NT2/D1 (cell line): ENCODE data around the gene LYST.

Source experiments
- DNase-seq: peaks from one replicate; pipeline ENCODE4 v3.0.0-alpha.2; 2011; ENCODE audit warnings: low read depth, low spot score
- H3K27me3 ChIP-seq: 2 replicates; pipeline ENCODE4 v1.6.0; 2011; ENCODE audit warnings: mild to moderate bottlenecking; ENCODE audit not compliant: insufficient read length, insufficient read depth
- H3K36me3 ChIP-seq: 2 replicates; pipeline ENCODE4 v1.6.1; 2011; ENCODE audit warnings: mild to moderate bottlenecking, low read length, mixed read lengths; ENCODE audit not compliant: insufficient read depth, insufficient read length
- H3K4me1 ChIP-seq: 2 replicates; pipeline ENCODE4 v1.5.1; 2011; ENCODE audit not compliant: insufficient read depth, insufficient read length
- H3K4me3 ChIP-seq: 2 replicates; pipeline ENCODE4 v1.5.1; 2011; ENCODE audit warnings: low read depth; ENCODE audit not compliant: insufficient read length
- H3K9ac ChIP-seq: 2 replicates; pipeline ENCODE4 v1.6.0; 2011; ENCODE audit warnings: low read depth; ENCODE audit not compliant: insufficient read length
- H3K9me3 ChIP-seq: 2 replicates; pipeline ENCODE4 v1.5.1; 2011; ENCODE audit warnings: mild to moderate bottlenecking, low read length; ENCODE audit not compliant: insufficient read depth
- SUZ12 ChIP-seq: IDR thresholded peaks from 2 replicates; pipeline ENCODE4 v1.6.1; 2011; ENCODE audit not compliant: insufficient read length, insufficient read depth; ENCODE audit errors: extremely low read depth
- YY1 ChIP-seq: IDR thresholded peaks from 2 replicates; pipeline ENCODE4 v1.6.1; 2011; ENCODE audit not compliant: insufficient read length, insufficient read depth
- ZNF274 ChIP-seq: IDR thresholded peaks from 2 replicates; pipeline ENCODE4 v1.6.1; 2011; ENCODE audit warnings: mild to moderate bottlenecking, low read depth, low read length

The LYST gene

DNA sequence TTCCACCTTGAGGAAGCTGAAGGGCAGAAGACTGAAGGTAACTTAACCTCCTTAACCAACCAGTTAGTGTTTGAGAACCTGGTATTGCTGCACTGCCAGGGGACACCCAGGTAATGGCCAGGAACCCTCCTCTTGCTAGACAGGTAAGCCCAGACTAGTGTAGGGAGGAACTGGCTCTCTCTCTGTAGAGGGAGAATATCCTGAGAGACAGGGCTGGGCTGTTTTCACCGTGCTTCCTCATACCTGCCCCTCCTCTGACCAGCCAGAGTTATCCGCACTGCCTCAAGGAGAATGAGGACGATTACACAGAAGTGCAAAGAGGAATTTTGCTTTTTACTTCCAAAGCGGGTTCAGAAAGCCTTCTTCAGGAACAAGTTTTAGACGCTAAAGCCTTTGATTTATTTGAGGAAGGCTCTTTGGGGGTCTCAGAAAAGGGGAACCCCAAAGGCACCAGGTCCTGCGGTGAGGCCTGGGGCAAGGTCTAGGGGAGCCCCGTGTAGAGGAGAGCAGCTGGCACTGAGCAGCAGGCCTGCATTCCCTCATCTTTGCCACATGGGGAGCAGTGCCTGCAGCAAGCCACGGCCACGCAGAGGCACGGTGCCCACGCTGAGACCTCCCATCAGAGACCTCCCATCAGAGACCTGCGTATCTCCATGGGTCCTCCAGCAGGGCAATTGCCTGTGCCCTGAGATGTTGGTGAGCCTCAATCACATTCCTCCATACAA lies 230.6 kb downstream of the LYST start:
- TF ChIP-seq SUZ12 (no peak), ZNF274 (no peak), YY1 (no peak)
- Histone ChIP-seq H3K36me3 (no peaks in the 10 kb centered on the region), H3K27me3 (no peaks in the 10 kb centered on the region), H3K4me1 (peaks cover 13% of the 10 kb centered on the region), H3K4me3 (no peak overlapping the region), H3K9ac (no peak overlapping the region), H3K9me3 (no peaks in the 10 kb centered on the region)
- DNase-seq: no peak

DNA sequence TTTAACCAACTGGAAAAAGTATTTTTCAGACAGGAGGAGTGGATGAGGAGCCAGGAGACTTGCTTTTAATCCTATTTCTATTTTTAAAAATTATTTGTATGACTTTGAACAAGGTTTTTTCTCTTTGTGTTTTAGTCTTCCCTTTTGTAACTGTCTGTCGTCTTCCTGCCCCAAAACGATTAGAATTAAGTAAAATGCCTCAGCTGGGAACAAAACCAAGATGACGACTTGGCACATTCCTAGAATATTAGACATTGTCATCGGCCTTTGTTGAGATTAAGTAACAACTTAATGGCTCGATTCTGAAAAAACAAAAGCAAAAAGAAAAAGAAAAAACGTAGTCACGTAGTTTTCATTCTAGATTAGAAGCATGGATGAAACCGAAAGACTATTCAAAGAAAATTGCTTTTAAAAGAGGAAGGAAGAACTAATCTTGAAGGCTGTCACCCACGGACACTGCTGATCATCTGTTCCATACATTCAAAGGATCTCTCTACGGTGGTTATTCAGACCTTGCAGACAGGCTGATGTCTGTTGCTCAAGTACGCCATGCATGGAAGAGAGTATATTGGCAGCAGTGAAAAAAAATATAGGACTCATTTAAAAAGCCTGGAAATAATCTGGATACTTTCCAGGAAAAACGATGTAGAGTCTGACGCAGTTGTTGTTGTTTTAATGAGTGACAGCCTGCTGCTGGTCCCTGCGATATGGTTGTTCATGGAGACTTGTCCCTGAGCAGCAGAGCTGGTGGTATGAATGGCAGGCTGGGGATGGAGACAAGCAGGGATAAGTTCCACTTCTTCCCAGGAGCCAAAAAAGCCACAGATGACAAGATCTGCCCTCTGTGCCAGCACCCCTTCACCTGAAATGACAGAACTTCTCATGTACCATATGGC lies 234.0 kb downstream of the LYST start:
- DNase-seq: no peak
- peaks cover 6% of the 10 kb centered on the region for H3K4me1 ChIP-seq
- H3K4me3 ChIP-seq: no peak overlapping the region
- H3K27me3 ChIP-seq: no peaks in the 10 kb centered on the region
- TF ChIP-seq SUZ12: no peak
- no peak for TF ChIP-seq ZNF274
- no peak for TF ChIP-seq YY1
- no peak overlapping the region for H3K9ac ChIP-seq
- no peaks in the 10 kb centered on the region for H3K9me3 ChIP-seq
- H3K36me3 ChIP-seq: no peaks in the 10 kb centered on the region

DNA sequence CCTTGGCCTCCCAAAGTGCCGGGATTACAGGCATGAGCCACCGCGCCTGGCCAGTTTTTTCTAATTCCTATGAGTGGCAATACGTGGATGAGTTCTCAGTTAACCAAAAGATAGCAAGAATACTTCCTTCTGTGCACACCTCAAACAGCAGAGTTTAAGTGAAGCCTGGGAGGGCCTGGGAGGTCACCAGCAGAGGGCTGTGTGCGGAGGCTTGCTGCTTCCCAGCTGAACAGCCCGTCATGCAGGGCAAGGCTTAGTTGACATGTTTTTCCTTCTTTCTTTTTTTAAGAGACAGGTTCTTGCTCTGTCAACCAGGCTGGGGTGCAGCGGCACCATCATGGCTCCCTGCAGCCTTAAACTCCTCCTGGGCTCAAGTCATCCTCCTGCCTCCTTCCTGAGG lies 234.9 kb downstream of the LYST start:
- no peak for DNase-seq
- H3K9me3 ChIP-seq: no peaks in the 10 kb centered on the region
- H3K4me1 ChIP-seq: peaks cover 6% of the 10 kb centered on the region
- TF ChIP-seq SUZ12: no peak
- no peak for TF ChIP-seq YY1
- no peak for TF ChIP-seq ZNF274
- H3K4me3 ChIP-seq: no peak overlapping the region
- H3K36me3 ChIP-seq: no peaks in the 10 kb centered on the region
- no peaks in the 10 kb centered on the region for H3K27me3 ChIP-seq
- H3K9ac ChIP-seq: no peak overlapping the region

GRCh38 chr1:235628316-235629005 lies 238.2 kb downstream of the LYST start:
- H3K4me1 ChIP-seq: peaks cover 9% of the 10 kb centered on the region
- no peak overlapping the region for H3K4me3 ChIP-seq
- no peaks in the 10 kb centered on the region for H3K36me3 ChIP-seq
- H3K27me3 ChIP-seq: no peaks in the 10 kb centered on the region
- no peak for TF ChIP-seq ZNF274
- no peak for TF ChIP-seq SUZ12
- TF ChIP-seq YY1: no peak
- no peaks in the 10 kb centered on the region for H3K9me3 ChIP-seq
- no peak for DNase-seq
- H3K9ac ChIP-seq: no peak overlapping the region

DNA sequence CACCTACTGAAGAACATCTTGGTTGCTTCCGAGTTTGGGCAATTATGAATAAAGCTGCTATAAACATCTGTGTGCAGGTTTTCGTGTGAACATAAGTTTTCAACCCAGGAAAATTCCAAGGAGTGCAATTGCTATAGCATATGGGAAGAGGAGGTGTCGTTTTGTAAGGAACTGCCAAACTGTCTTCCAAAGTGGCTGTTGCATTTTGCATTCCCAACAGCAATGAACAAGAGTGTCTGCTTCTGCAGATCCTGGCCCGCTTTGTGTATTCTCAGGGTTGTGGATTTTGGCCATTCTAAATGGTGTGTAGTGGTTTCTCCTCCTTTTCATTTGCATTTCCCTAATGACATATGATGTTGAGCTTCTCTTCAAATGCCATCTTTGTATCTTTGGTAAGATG lies 240.9 kb downstream of the LYST start:
- TF ChIP-seq SUZ12 (no peak), ZNF274 (no peak), YY1 (no peak)
- no peak overlapping the region for H3K4me3 ChIP-seq
- no peaks in the 10 kb centered on the region for H3K27me3 ChIP-seq

GRCh38 chr1:235625340-235625739 lies 241.4 kb downstream of the LYST start:
- Histone ChIP-seq H3K9ac (no peak overlapping the region), H3K36me3 (no peaks in the 10 kb centered on the region), H3K9me3 (no peaks in the 10 kb centered on the region), H3K27me3 (no peaks in the 10 kb centered on the region), H3K4me1 (peaks cover 3% of the 10 kb centered on the region), H3K4me3 (no peak overlapping the region)
- TF ChIP-seq YY1 (no peak), SUZ12 (no peak), ZNF274 (no peak)
- no peak for DNase-seq

More for the DNA sequence above, 240.9 kb downstream of the LYST start:
- Histone ChIP-seq H3K9ac (no peak overlapping the region), H3K4me1 (peaks cover 5% of the 10 kb centered on the region), H3K36me3 (no peaks in the 10 kb centered on the region), H3K9me3 (no peaks in the 10 kb centered on the region)
- DNase-seq: no peak
